Vagina (tissue), 2 donors: ENCODE results near the gene PDZD11. TPM values are rescaled to one million over a fixed set of nuclear protein-coding genes. Genes with fewer than 3 reads are reported as not detected.
"Not testable (repeated sequence)": the region's sequence is repeated elsewhere in the genome, so short reads cannot be mapped to it uniquely, and the experiment has no call there.

Experiments used
- DNase-seq, 2 donors: peaks; one replicate each; pipeline ENCODE4 v3.0.0-alpha.2; 2017; ENCODE audit errors: extremely low spot score in 2 of 2
- H3K27ac ChIP-seq: fragments of 200-600 bp; sonication (generic); one replicate; pipeline ENCODE4 v1.5.1; 2019
- H3K27me3 ChIP-seq: fragments of 200-600 bp; sonication (generic); one replicate; pipeline ENCODE4 v1.5.1; 2019
- H3K36me3 ChIP-seq, 2 donors: fragments of 200-600 bp; sonication (generic); one replicate each; pipeline ENCODE4 v1.5.1; 2017 to 2019
- H3K4me1 ChIP-seq: fragments of 200-600 bp; sonication (generic); one replicate; pipeline ENCODE4 v1.5.1; 2019
- H3K4me3 ChIP-seq, 2 donors: fragments of 200-600 bp; sonication (generic); 1 replicate in 1 of 2; 2 replicates in 1 of 2; pipeline ENCODE4 v1.5.1; 2016 to 2019
- H3K9me3 ChIP-seq: fragments of 200-600 bp; sonication (generic); one replicate; pipeline ENCODE4 v1.5.1; 2019
- CTCF ChIP-seq, 3 experiments: fragments of 450-650 bp in 2 of 3; fragments of 200-600 bp in 1 of 3; sonication (generic) in 1 of 3; IDR thresholded peaks; one replicate each; pipeline ENCODE4 v1.5.1; 2017 to 2019; ENCODE audit warnings: antibody characterized with exemption in 3 of 3, mild to moderate bottlenecking in 2 of 3, moderate library complexity in 2 of 3
- POLR2A ChIP-seq, 2 donors: fragments of 450-650 bp; IDR thresholded peaks; one replicate each; pipeline ENCODE4 v1.6.1; 2017; ENCODE audit warnings: antibody characterized with exemption in 2 of 2, mild to moderate bottlenecking in 2 of 2, moderate library complexity in 2 of 2
- POLR2AphosphoS5 ChIP-seq, 2 donors: sonication (generic); formaldehyde crosslinking; IDR thresholded peaks; one replicate each; pipeline ENCODE4 v1.9.0; 2017; ENCODE audit warnings: antibody characterized with exemption in 2 of 2, mild to moderate bottlenecking in 2 of 2, low read depth in 1 of 2; ENCODE audit not compliant: insufficient read depth in 1 of 2
- intact Hi-C: fragments of 100-400 bp; cut with DNase I; formaldehyde crosslinking; loops from one replicate; pipeline ENCODE4 v1.15.1; 2023
- total RNA-seq: library from RNA; depleted of rRNA; stranded (reverse); fragments of >200 nt; gene quantifications from one replicate; pipeline ENCODE4 v1.2.3, GENCODE V29; 2016

PDZD11 gene
- total RNA-seq, 1 donor from 2014 or later: 33.4 TPM

DNA sequence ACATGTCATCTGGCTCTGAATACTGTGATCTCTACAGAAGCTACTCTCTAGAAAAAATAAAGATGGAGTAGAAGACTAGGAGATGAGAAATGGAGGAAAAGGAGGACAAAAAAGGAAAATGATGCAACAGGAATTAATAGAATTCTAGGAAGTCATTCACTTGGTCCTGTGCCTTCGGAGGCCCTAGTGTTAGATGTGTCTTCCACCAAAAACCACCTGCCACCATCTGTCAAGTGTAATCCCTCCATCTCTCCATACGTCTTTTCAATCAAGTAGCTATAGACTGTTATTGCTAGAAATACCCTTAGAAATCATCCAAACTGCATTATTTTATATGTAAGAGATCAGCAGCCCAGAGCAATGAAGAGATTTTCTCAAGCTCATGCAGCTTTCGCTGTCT, 10.6 kb downstream of the PDZD11 start:
- H3K4me3 ChIP-seq: no peak overlapping the region
- TF ChIP-seq CTCF (IDR thresholded peaks at IDR 0.05): no peak
- intact Hi-C loops: no loop called here

DNA sequence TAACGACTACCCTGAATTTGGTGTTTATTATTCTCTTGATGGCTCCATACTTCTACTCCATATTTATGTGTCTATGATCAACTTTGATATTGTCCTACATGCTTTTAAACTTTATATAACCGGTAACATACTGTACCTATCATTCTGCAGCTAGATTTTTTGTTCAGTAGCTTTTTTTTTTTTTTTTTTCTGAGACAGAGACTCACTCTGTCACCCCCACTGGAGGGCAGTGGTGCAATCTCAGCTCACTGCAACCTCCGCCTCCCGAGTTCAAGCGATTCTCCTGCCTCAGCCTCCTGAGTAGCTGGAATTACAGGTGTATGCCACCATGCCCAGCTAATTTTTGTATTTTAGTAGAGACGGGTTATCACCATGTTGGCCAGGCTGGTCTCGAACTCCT, 15.7 kb downstream of the PDZD11 start:
- H3K4me3 ChIP-seq, H3K9me3 ChIP-seq, H3K36me3 ChIP-seq, H3K27ac ChIP-seq, H3K27me3 ChIP-seq, DNase-seq, intact Hi-C loops, H3K4me1 ChIP-seq: not testable (repeated sequence)

More for the DNA sequence above, 10.6 kb downstream of the PDZD11 start:
- DNase-seq: no peak
- Histone ChIP-seq H3K4me1 (no peaks in the 10 kb centered on the region), H3K27me3 (no peaks in the 10 kb centered on the region), H3K27ac (no peak overlapping the region), H3K36me3 (no peaks in the 10 kb centered on the region), H3K9me3 (no peaks in the 10 kb centered on the region)

DNA sequence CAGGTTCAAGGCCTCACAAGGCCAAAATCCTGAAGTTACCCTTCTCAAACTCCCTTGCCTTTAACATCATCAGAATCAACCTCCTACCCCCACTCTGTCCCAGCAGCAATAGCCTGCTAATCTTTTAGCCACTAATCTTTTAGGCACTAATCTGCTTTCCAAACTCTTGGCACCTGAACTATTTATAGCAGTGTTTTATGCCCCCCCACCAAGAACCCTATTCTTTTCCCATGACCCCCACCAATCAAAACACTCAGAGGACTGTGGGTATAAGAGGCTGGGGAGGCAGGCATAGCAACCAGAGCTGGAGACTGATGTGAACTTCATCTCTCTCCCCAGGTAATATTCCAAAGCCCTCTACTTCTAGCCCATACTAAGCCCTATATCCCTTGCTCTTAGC, 21.7 kb downstream of the PDZD11 start, which contains the start of gene ARR3:
Gene ARR3, plus strand, starts transcription at position 301 of the 400 bp plus-strand sequence. CDS start 1,052 bp downstream, outside the sequence.
- no peaks in the 10 kb centered on the region for H3K36me3 ChIP-seq
- DNase-seq: no peak
- H3K9me3 ChIP-seq: no peaks in the 10 kb centered on the region
- intact Hi-C loops: no loop called here
- H3K4me1 ChIP-seq: no peaks in the 10 kb centered on the region
- TF ChIP-seq POLR2A (IDR thresholded peaks at IDR 0.05) (no peak), CTCF (IDR thresholded peaks at IDR 0.05) (no peak), POLR2AphosphoS5 (IDR thresholded peaks at IDR 0.05; ENCODE audit: insufficient read depth in 1 of 2, low read depth in 1 of 2) (no peak)
- H3K4me3 ChIP-seq: no peak within 1 kb of the TSS
- no peak within 1 kb of the TSS for H3K27ac ChIP-seq
- H3K27me3 ChIP-seq: no peaks in the 10 kb centered on the region

DNA sequence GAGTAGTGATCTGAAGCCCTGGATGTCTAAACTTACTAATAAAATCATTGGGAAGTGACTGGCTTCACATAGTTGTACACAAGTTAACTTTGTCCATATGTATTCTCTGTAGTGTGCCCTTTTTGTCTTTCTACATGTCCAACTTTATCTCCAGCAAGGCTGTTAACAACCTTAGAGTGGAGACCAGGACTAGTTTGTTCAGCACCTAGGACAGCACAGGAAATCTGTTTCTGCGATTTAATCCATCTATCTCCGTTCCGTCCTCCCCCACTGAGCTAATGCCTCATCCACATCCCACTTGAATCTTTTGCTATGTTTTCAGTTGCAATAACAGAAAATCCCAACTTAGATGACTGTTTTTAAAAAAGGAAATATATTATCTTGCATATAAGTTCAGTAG, 24.9 kb downstream of the PDZD11 start:
- Histone ChIP-seq H3K27me3 (no peaks in the 10 kb centered on the region), H3K4me3 (no peak overlapping the region), H3K36me3 (no peaks in the 10 kb centered on the region), H3K9me3 (no peaks in the 10 kb centered on the region), H3K27ac (no peak overlapping the region), H3K4me1 (no peaks in the 10 kb centered on the region)
- no peak for DNase-seq
- no peak for TF ChIP-seq POLR2AphosphoS5 (IDR thresholded peaks at IDR 0.05; ENCODE audit: insufficient read depth in 1 of 2, low read depth in 1 of 2)
- no peak for TF ChIP-seq POLR2A (IDR thresholded peaks at IDR 0.05)
- no peak for TF ChIP-seq CTCF (IDR thresholded peaks at IDR 0.05)
- intact Hi-C loops: no loop called here

DNA sequence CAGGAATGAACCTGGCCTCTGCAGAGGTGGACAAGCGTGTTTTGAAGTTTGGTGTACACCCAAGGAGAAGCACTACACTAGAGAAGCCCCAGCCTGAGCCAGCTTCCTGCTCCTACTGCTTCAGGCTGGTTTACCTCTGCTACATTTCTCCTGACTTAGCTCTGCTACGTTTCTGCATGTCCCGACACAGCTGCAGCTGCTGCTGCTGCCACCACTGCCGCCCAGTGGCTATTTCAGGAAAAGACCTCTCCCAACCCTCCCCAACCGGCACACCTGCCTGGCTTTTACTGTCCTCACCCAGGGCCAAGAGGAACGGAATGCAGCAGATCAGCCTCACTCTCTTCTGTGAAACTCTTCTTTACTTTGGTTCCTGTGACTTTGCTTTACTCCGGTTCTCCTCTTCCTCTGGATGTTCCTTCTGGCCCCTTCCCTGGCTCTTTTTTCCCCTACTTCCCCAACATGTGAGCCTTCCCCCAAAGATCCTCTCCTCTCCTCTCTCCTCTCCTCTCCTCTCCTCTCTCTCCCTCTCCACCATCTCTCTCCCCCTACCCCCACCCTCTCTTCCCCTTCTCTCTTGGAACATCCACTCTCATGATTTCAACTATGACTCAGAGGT, 26.7 kb downstream of the PDZD11 start:
- Histone ChIP-seq H3K9me3 (no peaks in the 10 kb centered on the region), H3K4me1 (no peaks in the 10 kb centered on the region), H3K27me3 (no peaks in the 10 kb centered on the region), H3K27ac (no peak overlapping the region), H3K36me3 (no peaks in the 10 kb centered on the region), H3K4me3 (no peak overlapping the region)
- TF ChIP-seq POLR2AphosphoS5 (IDR thresholded peaks at IDR 0.05; ENCODE audit: insufficient read depth in 1 of 2, low read depth in 1 of 2) (no peak), CTCF (IDR thresholded peaks at IDR 0.05) (peak in 1 of 3 experiments; percentile 20), POLR2A (IDR thresholded peaks at IDR 0.05) (no peak)
- DNase-seq: no peak
- intact Hi-C loops: no loop called here
